ENCODE measurements around the gene CEACAM16. TPM values are rescaled to one million over a fixed set of nuclear protein-coding genes. Genes with fewer than 3 reads are reported as not detected.

Gene CEACAM16
- total RNA-seq, 1 experiment from 2014 or later: not detected

GRCh38 chr19:44649578-44650145 is 49.3 kb upstream of the CEACAM16 start:
- Histone ChIP-seq H3K9me2 (ENCODE audit: insufficient read depth) (no peaks in the 10 kb centered on the region), H4K20me1 (ENCODE audit: insufficient read depth) (peaks cover 8% of the 10 kb centered on the region; the same call in 1 of the 2 replicates), H3K9ac (ENCODE audit: low read length) (no peak overlapping the region), H3K27ac (ENCODE audit: low read depth, low read length) (no peak overlapping the region), H3K79me2 (ENCODE audit: insufficient read depth, low read length) (peaks cover 82% of the 10 kb centered on the region), H3K36me3 (ENCODE audit: control insufficient read depth in 1 of 2, insufficient read depth in 2 of 2, low read length in 2 of 2) (peaks cover 45 to 68% of the 10 kb centered on the region in 2 experiments), H3K4me2 (ENCODE audit: low read length) (no peak overlapping the region), H2AFZ (ENCODE audit: low read depth, low read length, poor library complexity, severe bottlenecking) (no peak overlapping the region), H3K27me3 (ENCODE audit: insufficient read depth, low read length) (no peaks in the 10 kb centered on the region), H3K9me3 (ENCODE audit: control insufficient read depth in 1 of 2, insufficient read depth in 1 of 2, low read depth in 1 of 2, low read length in 2 of 2) (no peaks in the 10 kb centered on the region), H3K4me1 (ENCODE audit: control insufficient read depth in 1 of 2, insufficient read depth in 2 of 2, low read length in 2 of 2) (no peaks in the 10 kb centered on the region), H3K4me3 (replicated peaks in 1 of 2; ENCODE audit: low read depth in 1 of 2, low read length in 2 of 2) (no peak overlapping the region)
- RAD21 ChIA-PET (ENCODE audit: low non-redundant PET in 1 of 2, low total read pairs in 2 of 2, uncharacterized antibody in 2 of 2, unreplicated experiment in 2 of 2): no interaction called here
- intact Hi-C loops (cut with micrococcal nuclease): no loop called here
- POLR2A ChIA-PET: no interaction called here
- TF ChIP-seq POLR2A (IDR thresholded peaks at IDR 0.05; ENCODE audit: borderline replicate concordance, extremely low read depth, insufficient read depth, insufficient read length): no peak
- TF ChIP-seq YY1 (IDR thresholded peaks at IDR 0.05; ENCODE audit: extremely low read depth, insufficient replicate concordance, low read depth, low read length): no peak
- TF ChIP-seq EZH2phosphoT487 (IDR thresholded peaks at IDR 0.05; ENCODE audit: borderline replicate concordance): no peak
- no peak for TF ChIP-seq ELF1 (IDR thresholded peaks at IDR 0.05; ENCODE audit: borderline replicate concordance, low read depth)
- no peak for TF ChIP-seq SP1 (IDR thresholded peaks at IDR 0.05; ENCODE audit: low read depth)
- TF ChIP-seq EGR1 (IDR thresholded peaks at IDR 0.05; ENCODE audit: low read depth): no peak
- no peak for TF ChIP-seq RAD21 (IDR thresholded peaks at IDR 0.05; ENCODE audit: low read depth)
- TF ChIP-seq ATF3 (IDR thresholded peaks at IDR 0.05): no peak
- no peak for TF ChIP-seq CBX3 (IDR thresholded peaks at IDR 0.05; ENCODE audit: low read depth)
- TF ChIP-seq TCF7L2 (IDR thresholded peaks at IDR 0.05; ENCODE audit: borderline replicate concordance, extremely low read depth, insufficient read depth, insufficient read length): no peak
- no peak for TF ChIP-seq JUND (IDR thresholded peaks at IDR 0.05)
- no TSS peak for BruUV-seq (replicated peaks)
- DNase-seq (ENCODE audit: low read depth, low spot score) (no peak), ATAC-seq (no peak)
- CTCF ChIA-PET: no interaction called here

GRCh38 chr19:44653343-44653742 is 45.6 kb upstream of the CEACAM16 start:
- POLR2A ChIA-PET: interaction anchor here (1.7 kb wide), 1 partner anchor 17 kb away, joined by 3 read pairs; no protein-coding TSS in a partner anchor
- TF ChIP-seq CTCF (IDR thresholded peaks at IDR 0.05 in 2 of 3, conservative IDR thresholded peaks at IDR 0.05 in 1 of 3; ENCODE audit: borderline replicate concordance in 1 of 3, insufficient read depth in 1 of 3, low read depth in 2 of 3, low read length in 2 of 3) (no peak), MAX (IDR thresholded peaks at IDR 0.05) (no peak), ZBTB33 (IDR thresholded peaks at IDR 0.05; ENCODE audit: extremely low read depth, insufficient replicate concordance, low read length) (no peak), CBX3 (IDR thresholded peaks at IDR 0.05; ENCODE audit: low read depth) (no peak), ZNF274 (IDR thresholded peaks at IDR 0.05; ENCODE audit: low read depth, low read length) (no peak), YY1 (IDR thresholded peaks at IDR 0.05; ENCODE audit: extremely low read depth, insufficient replicate concordance, low read depth, low read length) (no peak), SP1 (IDR thresholded peaks at IDR 0.05; ENCODE audit: low read depth) (no peak), EGR1 (IDR thresholded peaks at IDR 0.05; ENCODE audit: low read depth) (no peak), POLR2A (IDR thresholded peaks at IDR 0.05; ENCODE audit: borderline replicate concordance, extremely low read depth, insufficient read depth, insufficient read length) (no peak), TCF7L2 (IDR thresholded peaks at IDR 0.05; ENCODE audit: borderline replicate concordance, extremely low read depth, insufficient read depth, insufficient read length) (no peak)

More at GRCh38 chr19:44653343-44653742, 45.6 kb upstream of the CEACAM16 start:
- intact Hi-C loops (cut with micrococcal nuclease): no loop called here
- peaks cover 50 to 85% of the 10 kb centered on the region in 2 experiments for H3K36me3 ChIP-seq (ENCODE audit: control insufficient read depth in 1 of 2, insufficient read depth in 2 of 2, low read length in 2 of 2)
- no peaks in the 10 kb centered on the region for H3K27me3 ChIP-seq (ENCODE audit: insufficient read depth, low read length)
- H2AFZ ChIP-seq (ENCODE audit: low read depth, low read length, poor library complexity, severe bottlenecking): no peak overlapping the region
- DNase-seq (ENCODE audit: low read depth, low spot score) (no peak), ATAC-seq (no peak)
- no TSS peak for BruUV-seq (replicated peaks)
- H3K4me1 ChIP-seq (ENCODE audit: control insufficient read depth in 1 of 2, insufficient read depth in 2 of 2, low read length in 2 of 2): no peaks in the 10 kb centered on the region
- RAD21 ChIA-PET (ENCODE audit: low non-redundant PET in 1 of 2, low total read pairs in 2 of 2, uncharacterized antibody in 2 of 2, unreplicated experiment in 2 of 2): no interaction called here
- no peak overlapping the region for H3K4me2 ChIP-seq (ENCODE audit: low read length)
- H3K9me2 ChIP-seq (ENCODE audit: insufficient read depth): no peaks in the 10 kb centered on the region
- CTCF ChIA-PET: interaction anchor here (2.1 to 4.0 kb wide), 2 partner anchors 9 to 118 kb away, joined by 7 to 15 read pairs; no protein-coding TSS in a partner anchor
- H4K20me1 ChIP-seq (ENCODE audit: insufficient read depth): 0 out of 2 replicates have a peak, but pooled peaks cover 3% of the 10 kb centered on the region
- no peaks in the 10 kb centered on the region for H3K9me3 ChIP-seq (ENCODE audit: control insufficient read depth in 1 of 2, insufficient read depth in 1 of 2, low read depth in 1 of 2, low read length in 2 of 2)
- no peak overlapping the region for H3K27ac ChIP-seq (ENCODE audit: low read depth, low read length)
- no peak overlapping the region for H3K4me3 ChIP-seq (replicated peaks in 1 of 2; ENCODE audit: low read depth in 1 of 2, low read length in 2 of 2)
- peaks cover 62% of the 10 kb centered on the region for H3K79me2 ChIP-seq (ENCODE audit: insufficient read depth, low read length)
- H3K9ac ChIP-seq (ENCODE audit: low read length): no peak overlapping the region

Measured in HCT116 (cell line).